GM12864 (cell line): ENCODE data around the gene SCN1B.

ENCODE experiments used
- DNase-seq: peaks from one replicate; pipeline ENCODE4 v3.0.0-alpha.2; 2011; ENCODE audit warnings: low read depth
- H3K4me3 ChIP-seq: 2 replicates; pipeline ENCODE4 v1.5.1; 2011; ENCODE audit warnings: mild to moderate bottlenecking, low read depth, low read length, control low read depth
- CTCF ChIP-seq: IDR thresholded peaks from 2 replicates; pipeline ENCODE4 v1.5.1; 2011; ENCODE audit warnings: low read depth, mild to moderate bottlenecking, moderate library complexity, low read length, control low read depth, inconsistent platforms; ENCODE audit errors: missing control alignments

SCN1B gene

GRCh38 chr19:35075202-35076025 lies 45.1 kb downstream of the SCN1B start:
- DNase-seq = no peak
- no peak overlapping the region for H3K4me3 ChIP-seq
- no peak for TF ChIP-seq CTCF

DNA sequence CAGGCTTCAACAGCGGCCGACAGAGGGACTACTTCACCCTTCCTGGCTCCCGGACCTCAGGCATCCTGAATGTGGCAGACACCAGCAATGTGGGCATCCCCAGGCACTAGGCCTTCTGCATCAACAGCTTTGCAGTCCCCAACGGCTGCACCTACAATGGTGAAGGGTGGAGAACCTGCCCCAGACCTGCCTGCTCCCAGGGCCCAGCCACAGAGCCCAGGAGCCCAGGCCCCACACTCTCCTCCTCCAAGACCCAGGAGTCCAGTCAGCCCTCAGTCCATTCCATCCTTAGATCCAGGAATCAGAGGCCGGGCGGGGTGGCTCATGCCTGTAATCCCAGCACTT lies 45.7 kb downstream of the SCN1B start:
- no peak for DNase-seq
- TF ChIP-seq CTCF = no peak
- H3K4me3 ChIP-seq = no peak overlapping the region

- no peak overlapping the region for H3K4me3 ChIP-seq
- DNase-seq = no peak
- no peak for TF ChIP-seq CTCF
These were observed 46.4 kb downstream of the SCN1B start for GRCh38 chr19:35076657-35077056.

DNA sequence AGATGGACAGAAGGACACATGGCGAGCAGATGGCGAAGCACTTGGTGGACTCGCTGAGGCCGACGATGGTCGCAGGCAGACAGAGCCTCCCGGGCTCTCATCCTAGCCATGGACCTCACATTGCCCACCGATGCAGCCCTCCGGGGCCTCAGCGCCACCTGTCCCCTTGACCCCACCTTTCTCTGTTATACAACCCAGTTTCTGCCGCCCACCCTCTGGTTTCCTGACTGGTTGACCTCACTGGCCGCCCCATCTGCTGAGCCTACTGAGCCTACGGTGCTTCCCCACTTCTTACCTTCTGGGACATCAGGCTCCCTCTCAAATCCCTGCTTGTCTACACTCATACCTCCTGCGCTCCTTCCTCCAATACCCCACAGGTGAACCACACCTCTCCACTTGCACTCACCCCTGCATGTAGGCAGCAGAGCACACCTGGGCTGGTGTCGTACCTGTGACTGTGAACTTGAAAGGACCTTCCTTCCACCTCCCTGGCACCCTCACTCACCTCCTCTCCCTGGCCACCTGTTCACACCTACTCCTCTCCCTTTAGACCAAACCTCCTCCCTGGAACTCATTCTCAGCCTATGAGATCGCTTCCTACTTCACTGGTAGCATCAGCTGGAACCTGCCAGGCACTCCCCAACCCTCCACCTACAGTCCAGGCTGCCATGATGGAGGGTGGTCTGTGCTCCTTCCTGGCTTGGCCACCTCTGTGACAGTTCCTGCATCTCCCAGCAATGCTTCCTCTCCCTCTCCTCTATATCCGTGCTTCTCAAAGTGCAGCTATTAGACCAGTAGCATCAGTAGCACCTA lies 47.3 kb downstream of the SCN1B start:
- TF ChIP-seq CTCF = no peak
- no peak for DNase-seq
- H3K4me3 ChIP-seq = no peak overlapping the region

DNA sequence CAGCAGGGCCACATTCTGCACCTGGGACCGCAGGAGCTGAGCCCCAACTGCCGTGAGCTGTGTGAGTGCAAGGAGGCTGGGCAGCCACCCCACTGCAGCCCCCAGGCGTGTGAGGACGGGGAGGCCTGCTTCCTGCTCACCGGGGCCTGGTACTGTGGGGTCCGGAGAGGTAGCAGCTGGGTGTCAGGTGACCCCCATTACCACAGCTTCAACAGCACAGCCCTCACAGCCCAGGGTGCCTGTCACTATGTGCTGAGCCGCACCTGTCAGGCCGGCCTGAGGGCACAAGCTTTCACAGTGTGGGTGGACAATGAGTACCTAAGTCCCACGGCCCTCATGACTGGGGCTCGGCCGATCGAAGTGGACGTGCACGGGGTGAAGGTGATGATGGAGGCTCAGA lies 49.6 kb downstream of the SCN1B start:
- no peak for TF ChIP-seq CTCF
- DNase-seq = no peak

GRCh38 chr19:35080613-35081170 lies 50.4 kb downstream of the SCN1B start:
- TF ChIP-seq CTCF = no peak
- no peak for DNase-seq

More for the DNA sequence above, 49.6 kb downstream of the SCN1B start:
- no peak overlapping the region for H3K4me3 ChIP-seq

More at GRCh38 chr19:35080613-35081170, 50.4 kb downstream of the SCN1B start:
- H3K4me3 ChIP-seq = no peak overlapping the region
